MCF 10A (cell line): Measurements from ENCODE around the gene CHST1. TPM values are rescaled to one million over a fixed set of nuclear protein-coding genes. Genes with fewer than 3 reads are reported as not detected.

Source experiments
- BruUV-seq: library from RNA; stranded (reverse); fragments of 400-500 nt; replicated peaks from 2 replicates; lab custom pipeline; 2021; lab: Mats Ljungman, UMichigan
- CTCF ChIA-PET: fragments of 300-600 bp; sonication (Branson Sonifier 250); formaldehyde crosslinking; extraction: SDS; loops from one replicate; lab custom pipeline; 2021; ENCODE audit warnings: antibody characterized with exemption, inconsistent platforms; lab: Yijun Ruan, JAX
- POLR2A ChIA-PET: fragments of 300-600, 350-650 bp; sonication (Branson Sonifier 250); formaldehyde crosslinking; extraction: SDS; loops from one replicate; lab custom pipeline; 2020; ENCODE audit warnings: antibody characterized with exemption, inconsistent platforms; lab: Yijun Ruan, JAX
- DNase-seq: peaks from one replicate; pipeline ENCODE4 v3.0.0-alpha.2; 2018; ENCODE audit not compliant: unreplicated experiment
- H3K27ac Mint-ChIP-seq: one replicate; pipeline ENCODE4 v1.8.0; 2022; ENCODE audit warnings: mild to moderate bottlenecking, low read depth, mixed read lengths; ENCODE audit not compliant: unreplicated experiment
- H3K27me3 Mint-ChIP-seq: one replicate; pipeline ENCODE4 v1.8.0; 2022; ENCODE audit warnings: mixed read lengths; ENCODE audit not compliant: insufficient read depth, unreplicated experiment
- H3K36me3 Mint-ChIP-seq: one replicate; pipeline ENCODE4 v1.8.0; 2022; ENCODE audit warnings: mild to moderate bottlenecking, moderate library complexity, mixed read lengths; ENCODE audit not compliant: insufficient read depth, unreplicated experiment
- H3K4me1 Mint-ChIP-seq: one replicate; pipeline ENCODE4 v1.8.0; 2022; ENCODE audit warnings: mixed read lengths; ENCODE audit not compliant: insufficient read depth, unreplicated experiment
- H3K4me3 Mint-ChIP-seq: one replicate; pipeline ENCODE4 v1.8.0; 2022; ENCODE audit warnings: mild to moderate bottlenecking, moderate library complexity, mixed read lengths; ENCODE audit not compliant: unreplicated experiment
- H3K9me3 Mint-ChIP-seq: one replicate; pipeline ENCODE4 v1.8.0; 2022; ENCODE audit warnings: mixed read lengths; ENCODE audit not compliant: unreplicated experiment
- CTCF ChIP-seq: fragments of 200-600 bp; IDR thresholded peaks from one replicate; pipeline ENCODE4 v1.8.0; 2022; ENCODE audit warnings: antibody characterized with exemption, mild to moderate bottlenecking; ENCODE audit not compliant: unreplicated experiment
- intact Hi-C: fragments of 100-400 bp; cut with micrococcal nuclease; formaldehyde crosslinking; loops from 2 replicates; pipeline ENCODE4 v1.14.1; 2022
- total RNA-seq: library from RNA; stranded (reverse); gene quantifications from 2 replicates; pipeline ENCODE4 v1.2.3, GENCODE V29; 2022

Gene CHST1
- total RNA-seq, 1 experiment from 2014 or later: not detected

- no peaks in the 10 kb centered on the region for H3K36me3 Mint-ChIP-seq
- DNase-seq: peak; percentile 50
- H3K4me1 Mint-ChIP-seq: no peaks in the 10 kb centered on the region
- intact Hi-C loops: no loop called here
- POLR2A ChIA-PET: interaction anchor here (0.5 kb wide), 1 partner anchor 208 kb away, joined by 3 read pairs; no protein-coding TSS in a partner anchor
- BruUV-seq: no TSS peak
- H3K27ac Mint-ChIP-seq: no peak overlapping the region
- no peak for TF ChIP-seq CTCF
- CTCF ChIA-PET: interaction anchor here (0.6 to 6.3 kb wide), 3 partner anchors 10 to 199 kb away, joined by 3 to 64 read pairs (median 4); no protein-coding TSS in a partner anchor
- no peak overlapping the region for H3K4me3 Mint-ChIP-seq
- peaks cover 17% of the 10 kb centered on the region for H3K27me3 Mint-ChIP-seq
- no peaks in the 10 kb centered on the region for H3K9me3 Mint-ChIP-seq
Measured at GRCh38 chr11:45646275-45646927, 19.0 kb downstream of the CHST1 start.

GRCh38 chr11:45644981-45645889 lies 20.2 kb downstream of the CHST1 start:
- Mint-ChIP-seq H3K9me3 (no peaks in the 10 kb centered on the region), H3K27me3 (peaks cover 28% of the 10 kb centered on the region), H3K4me1 (no peaks in the 10 kb centered on the region), H3K4me3 (no peak overlapping the region), H3K27ac (no peak overlapping the region), H3K36me3 (no peaks in the 10 kb centered on the region)
- DNase-seq: no peak
- TF ChIP-seq CTCF: no peak
- intact Hi-C loops: no loop called here
- POLR2A ChIA-PET: no interaction called here
- no TSS peak for BruUV-seq
- CTCF ChIA-PET: interaction anchor here (0.8 to 6.3 kb wide), 4 partner anchors 11 to 273 kb away, joined by 3 to 64 read pairs (median 3); no protein-coding TSS in a partner anchor

GRCh38 chr11:45643598-45644260 lies 21.7 kb downstream of the CHST1 start:
- Mint-ChIP-seq H3K9me3 (no peaks in the 10 kb centered on the region), H3K27me3 (peaks cover 43% of the 10 kb centered on the region), H3K4me1 (no peaks in the 10 kb centered on the region), H3K27ac (no peak overlapping the region), H3K4me3 (no peak overlapping the region), H3K36me3 (no peaks in the 10 kb centered on the region)
- no peak for TF ChIP-seq CTCF
- CTCF ChIA-PET: interaction anchor here (0.8 to 6.3 kb wide), 3 partner anchors 12 to 272 kb away, joined by 3 to 64 read pairs (median 3); no protein-coding TSS in a partner anchor
- POLR2A ChIA-PET: no interaction called here
- intact Hi-C loops: no loop called here
- BruUV-seq: no TSS peak
- no peak for DNase-seq
